IPS-18a (cell line): ENCODE measurements around the gene EN2.

ENCODE experiments used
- H3K27ac ChIP-seq: one replicate; pipeline ENCODE4 v1.5.1; 2013; ENCODE audit warnings: low read length
- H3K27me3 ChIP-seq: one replicate; pipeline ENCODE4 v1.6.1; 2013; ENCODE audit warnings: mild to moderate bottlenecking, low read length; ENCODE audit not compliant: control insufficient read depth, insufficient read depth
- H3K36me3 ChIP-seq: one replicate; pipeline ENCODE4 v1.6.1; 2013; ENCODE audit warnings: low read depth, low read length; ENCODE audit not compliant: control insufficient read depth
- H3K4me1 ChIP-seq: one replicate; pipeline ENCODE4 v1.6.1; 2013; ENCODE audit warnings: low read depth, low read length; ENCODE audit not compliant: control insufficient read depth
- H3K4me3 ChIP-seq: one replicate; pipeline ENCODE4 v1.5.1; 2013; ENCODE audit warnings: low read length
- H3K9ac ChIP-seq: one replicate; pipeline ENCODE4 v1.6.1; 2013; ENCODE audit warnings: mild to moderate bottlenecking, low read length, moderate library complexity
- H3K9me3 ChIP-seq: one replicate; pipeline ENCODE4 v1.6.1; 2013; ENCODE audit warnings: low read depth, low read length; ENCODE audit not compliant: control insufficient read depth

EN2 gene

GRCh38 chr7:155458111-155458877, at the start of gene EN2:
EN2 (plus strand) TSS chr7:155458129; CDS start chr7:155458378, 249 bp downstream.
- no peaks in the 10 kb centered on the region for H3K9me3 ChIP-seq
- no peak within 1 kb of the TSS for H3K9ac ChIP-seq
- peaks cover 12% of the 10 kb centered on the region for H3K4me1 ChIP-seq
- H3K36me3 ChIP-seq, result no peaks in the 10 kb centered on the region
- peaks cover 97% of the 10 kb centered on the region for H3K27me3 ChIP-seq
- H3K4me3 ChIP-seq, result no peak within 1 kb of the TSS
- no peak within 1 kb of the TSS for H3K27ac ChIP-seq

- Histone ChIP-seq H3K4me1 (no peaks in the 10 kb centered on the region), H3K36me3 (no peaks in the 10 kb centered on the region), H3K27me3 (peaks cover 17% of the 10 kb centered on the region), H3K27ac (no peak overlapping the region), H3K4me3 (no peak overlapping the region), H3K9ac (no peak overlapping the region), H3K9me3 (no peaks in the 10 kb centered on the region)
Observed at GRCh38 chr7:155408651-155409586, 49.0 kb upstream of the EN2 start.

GRCh38 chr7:155409980-155410379, 47.9 kb upstream of the EN2 start:
- no peaks in the 10 kb centered on the region for H3K36me3 ChIP-seq
- no peak overlapping the region for H3K9ac ChIP-seq
- no peak overlapping the region for H3K27ac ChIP-seq
- H3K4me3 ChIP-seq, result no peak overlapping the region
- H3K4me1 ChIP-seq, result no peaks in the 10 kb centered on the region
- H3K9me3 ChIP-seq, result no peaks in the 10 kb centered on the region
- H3K27me3 ChIP-seq, result peaks cover 17% of the 10 kb centered on the region

GRCh38 chr7:155410431-155410830, 47.5 kb upstream of the EN2 start:
- no peak overlapping the region for H3K9ac ChIP-seq

GRCh38 chr7:155411718-155412415, 46.1 kb upstream of the EN2 start:
- Histone ChIP-seq H3K36me3 (no peaks in the 10 kb centered on the region), H3K4me3 (no peak overlapping the region), H3K27ac (no peak overlapping the region), H3K9ac (no peak overlapping the region), H3K27me3 (peaks cover 17% of the 10 kb centered on the region), H3K9me3 (no peaks in the 10 kb centered on the region), H3K4me1 (no peaks in the 10 kb centered on the region)

More at GRCh38 chr7:155410431-155410830, 47.5 kb upstream of the EN2 start:
- no peak overlapping the region for H3K27ac ChIP-seq
- H3K27me3 ChIP-seq, result peaks cover 17% of the 10 kb centered on the region
- H3K4me3 ChIP-seq, result no peak overlapping the region
- H3K4me1 ChIP-seq, result no peaks in the 10 kb centered on the region
- H3K36me3 ChIP-seq, result no peaks in the 10 kb centered on the region
- no peaks in the 10 kb centered on the region for H3K9me3 ChIP-seq

GRCh38 chr7:155412416-155413253, 45.3 kb upstream of the EN2 start:
- Histone ChIP-seq H3K27me3 (peaks cover 17% of the 10 kb centered on the region), H3K9me3 (no peaks in the 10 kb centered on the region), H3K27ac (no peak overlapping the region), H3K36me3 (no peaks in the 10 kb centered on the region), H3K4me1 (no peaks in the 10 kb centered on the region), H3K9ac (no peak overlapping the region), H3K4me3 (no peak overlapping the region)

GRCh38 chr7:155414547-155415492, 43.1 kb upstream of the EN2 start:
- Histone ChIP-seq H3K4me3 (no peak overlapping the region), H3K36me3 (no peaks in the 10 kb centered on the region), H3K4me1 (no peaks in the 10 kb centered on the region), H3K27ac (no peak overlapping the region), H3K27me3 (peaks cover 11% of the 10 kb centered on the region), H3K9me3 (no peaks in the 10 kb centered on the region), H3K9ac (no peak overlapping the region)

- no peaks in the 10 kb centered on the region for H3K9me3 ChIP-seq
- no peak overlapping the region for H3K9ac ChIP-seq
- no peak overlapping the region for H3K27ac ChIP-seq
- no peaks in the 10 kb centered on the region for H3K4me1 ChIP-seq
- no peak overlapping the region for H3K4me3 ChIP-seq
- H3K36me3 ChIP-seq, result no peaks in the 10 kb centered on the region
- H3K27me3 ChIP-seq, result peaks cover 8% of the 10 kb centered on the region
Observed at GRCh38 chr7:155416646-155417380, 41.1 kb upstream of the EN2 start.

GRCh38 chr7:155418304-155418703, 39.6 kb upstream of the EN2 start:
- no peaks in the 10 kb centered on the region for H3K36me3 ChIP-seq
- no peaks in the 10 kb centered on the region for H3K27me3 ChIP-seq
- no peak overlapping the region for H3K27ac ChIP-seq

More at GRCh38 chr7:155418304-155418703, 39.6 kb upstream of the EN2 start:
- Histone ChIP-seq H3K4me1 (no peaks in the 10 kb centered on the region), H3K9ac (no peak overlapping the region), H3K4me3 (no peak overlapping the region), H3K9me3 (no peaks in the 10 kb centered on the region)
